HG03159 (cell line): Measurements from ENCODE around the gene CIDEA.
"Not testable (repeated sequence)": the region's sequence is repeated elsewhere in the genome, so short reads cannot be mapped to it uniquely, and the experiment has no call there.

Source experiments
- ATAC-seq: cut with Tn5 transposase; IDR thresholded peaks from one replicate; pipeline ENCODE4 v1.9.1; 2021; ENCODE audit warnings: mild to moderate bottlenecking, moderate library complexity; ENCODE audit not compliant: unreplicated experiment

Gene CIDEA

GRCh38 chr18:12254136-12254819 is at the start of gene CIDEA:
Gene CIDEA (plus strand): TSS chr18:12254361. CDS start chr18:12254384, 23 bp downstream.
- no peak for ATAC-seq

GRCh38 chr18:12208296-12209153 is 45.6 kb upstream of the CIDEA start:
- not testable (repeated sequence) for ATAC-seq

GRCh38 chr18:12212308-12212707 is 41.9 kb upstream of the CIDEA start:
- ATAC-seq: not testable (repeated sequence)

- not testable (repeated sequence) for ATAC-seq
These were observed 39.7 kb upstream of the CIDEA start for GRCh38 chr18:12214296-12215005.

GRCh38 chr18:12216471-12216870 is 37.7 kb upstream of the CIDEA start:
- ATAC-seq: not testable (repeated sequence)

- ATAC-seq: not testable (repeated sequence)
These were observed 35.6 kb upstream of the CIDEA start for GRCh38 chr18:12218603-12219002.

GRCh38 chr18:12222041-12222440 is 32.1 kb upstream of the CIDEA start:
- not testable (repeated sequence) for ATAC-seq

- not testable (repeated sequence) for ATAC-seq
These were observed 30.8 kb upstream of the CIDEA start for GRCh38 chr18:12223326-12223725.

GRCh38 chr18:12226807-12227206 is 27.4 kb upstream of the CIDEA start:
- ATAC-seq: not testable (repeated sequence)

- ATAC-seq: not testable (repeated sequence)
These were observed 26.6 kb upstream of the CIDEA start for GRCh38 chr18:12227399-12228186.

- not testable (repeated sequence) for ATAC-seq
These were observed 25.9 kb upstream of the CIDEA start for GRCh38 chr18:12228308-12228707.

GRCh38 chr18:12230561-12230960 is 23.6 kb upstream of the CIDEA start:
- ATAC-seq: not testable (repeated sequence)

- no peak for ATAC-seq
These were observed 22.9 kb upstream of the CIDEA start for GRCh38 chr18:12231040-12231882.

- ATAC-seq: no peak
These were observed 22.2 kb upstream of the CIDEA start for GRCh38 chr18:12231986-12232385.

- ATAC-seq: no peak
These were observed 20.8 kb upstream of the CIDEA start for GRCh38 chr18:12233378-12233777.

GRCh38 chr18:12234451-12235190 is 19.5 kb upstream of the CIDEA start:
- no peak for ATAC-seq

GRCh38 chr18:12236141-12236540 is 18.0 kb upstream of the CIDEA start:
- ATAC-seq: no peak

- ATAC-seq: peak; percentile 80
These were observed 17.0 kb upstream of the CIDEA start for GRCh38 chr18:12236934-12237832.
